HG02884 (cell line): Measurements from ENCODE around the gene IPO13.
A peak's percentile ranks its signal among the peaks of the same experiment; 100 is the strongest.

Source experiments
- ATAC-seq: cut with Tn5 transposase; IDR thresholded peaks from one replicate; pipeline ENCODE4 v1.9.1; 2021; ENCODE audit warnings: mild to moderate bottlenecking, moderate library complexity; ENCODE audit not compliant: unreplicated experiment

IPO13 gene

GRCh38 chr1:43971336-43971980 is 24.7 kb downstream of the IPO13 start:
- ATAC-seq = no peak

GRCh38 chr1:43973981-43974442 is 27.3 kb downstream of the IPO13 start:
- ATAC-seq = no peak

DNA sequence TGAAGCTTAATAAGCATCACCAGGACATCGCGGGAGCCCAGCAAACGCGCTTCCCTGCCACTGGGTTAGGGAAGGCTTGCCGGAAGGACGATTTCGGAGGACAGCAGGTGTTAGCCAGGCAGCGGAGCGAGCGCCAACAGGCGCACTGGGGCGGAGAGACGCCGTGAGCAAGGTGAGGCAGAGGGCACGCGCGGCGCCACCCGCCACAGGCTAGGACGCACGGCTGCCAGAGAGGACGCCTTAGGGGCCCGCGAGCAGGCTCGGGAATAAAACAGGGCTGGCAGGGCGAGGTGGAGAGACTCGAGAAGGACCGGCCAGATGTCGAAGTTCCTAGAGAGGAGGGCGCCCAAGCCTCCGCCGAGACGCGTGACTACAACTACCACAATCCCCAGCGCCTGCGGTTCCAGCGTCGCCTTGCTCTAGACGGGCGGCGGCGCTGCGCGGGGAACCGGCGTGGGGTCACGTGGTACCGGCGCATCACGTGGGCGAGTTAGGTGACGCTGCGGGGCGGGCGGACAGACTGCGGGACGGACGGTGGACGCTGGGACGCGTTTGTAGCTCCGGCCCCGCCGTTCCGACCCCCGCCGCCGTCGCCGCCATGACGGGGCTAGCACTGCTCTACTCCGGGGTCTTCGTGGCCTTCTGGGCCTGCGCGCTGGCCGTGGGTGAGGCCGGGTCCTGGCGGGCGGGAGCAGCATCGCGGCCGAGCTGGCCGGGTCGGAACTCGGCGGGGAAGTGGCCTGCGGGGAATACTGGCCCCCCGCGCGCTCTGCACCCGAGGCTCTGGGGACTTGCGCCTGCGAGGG is 27.9 kb downstream of the IPO13 start, which contains the start of gene ATP6V0B:
Gene ATP6V0B (plus strand): TSS at position 518 of the 806 bp plus-strand sequence. CDS start 81 bp downstream, at position 599.
- peak; percentile 60 for ATAC-seq

GRCh38 chr1:43975249-43975961 is 28.7 kb downstream of the IPO13 start:
- ATAC-seq = no peak

- ATAC-seq = no peak
Measured at GRCh38 chr1:43976045-43976444, 29.3 kb downstream of the IPO13 start.

DNA sequence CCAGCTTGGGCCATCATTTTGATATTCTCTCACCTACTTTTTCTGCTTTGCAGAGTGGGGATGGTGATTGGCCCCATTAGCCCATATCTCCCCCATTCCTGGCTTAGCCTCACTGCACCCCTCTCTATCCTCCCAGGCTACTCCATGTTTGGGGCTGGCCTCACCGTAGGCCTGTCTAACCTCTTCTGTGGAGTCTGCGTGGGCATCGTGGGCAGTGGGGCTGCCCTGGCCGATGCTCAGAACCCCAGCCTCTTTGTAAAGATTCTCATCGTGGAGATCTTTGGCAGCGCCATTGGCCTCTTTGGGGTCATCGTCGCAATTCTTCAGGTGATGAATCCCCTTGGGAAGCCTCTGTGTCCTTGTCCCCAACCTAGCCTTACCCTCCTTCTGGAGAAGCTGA is 30.1 kb downstream of the IPO13 start:
- ATAC-seq = no peak

GRCh38 chr1:43977376-43978263 is 30.9 kb downstream of the IPO13 start:
- no peak for ATAC-seq

DNA sequence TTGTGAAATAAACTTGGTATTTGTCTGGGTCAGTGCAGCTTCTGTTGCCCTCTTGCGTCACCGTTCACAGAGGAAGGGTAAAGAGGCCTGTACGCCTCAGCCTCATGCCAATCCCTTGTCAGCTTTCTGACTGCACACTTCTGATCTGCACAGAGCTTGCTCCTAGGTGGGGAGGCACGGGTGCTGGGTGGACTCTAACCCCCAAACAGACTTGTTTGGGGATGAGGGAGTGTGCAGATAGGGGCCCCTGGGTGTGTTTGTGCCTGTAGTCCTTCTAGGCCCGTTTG is 31.5 kb downstream of the IPO13 start:
- no peak for ATAC-seq

DNA sequence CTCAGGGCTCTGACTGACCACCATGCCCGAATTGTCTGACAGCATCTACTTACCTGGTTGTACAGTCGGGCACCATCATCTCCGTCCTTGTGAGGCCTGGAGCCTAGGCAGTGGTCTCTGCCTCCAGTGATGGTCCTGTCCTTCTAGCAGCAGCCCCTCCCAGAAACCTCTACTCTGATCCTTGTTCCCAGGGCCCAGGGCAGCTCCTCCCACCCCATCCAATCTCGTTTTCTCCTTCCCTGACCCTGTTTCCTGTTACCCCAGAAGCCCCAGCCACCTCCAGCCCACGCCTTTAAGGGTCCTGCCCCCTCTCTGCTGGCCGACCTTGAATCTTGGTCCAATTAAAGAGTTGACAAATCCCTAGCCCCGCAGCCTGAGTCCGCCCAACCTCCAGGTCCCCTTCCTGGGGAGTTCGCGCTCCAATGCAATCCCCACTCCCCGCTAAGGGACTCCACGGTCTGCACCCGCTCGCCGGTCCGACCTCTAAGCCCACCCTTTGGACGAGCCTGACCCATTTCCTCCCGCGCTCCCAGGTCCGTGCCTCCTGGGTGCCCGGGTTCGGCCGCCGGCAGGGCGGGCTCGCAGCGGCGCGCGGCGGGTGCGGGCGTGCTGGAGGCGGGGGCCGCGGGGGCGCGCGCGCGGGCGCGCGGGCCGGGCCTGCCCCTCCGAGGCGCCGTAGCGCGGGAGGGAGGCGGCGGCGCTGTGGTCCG is 32.0 kb downstream of the IPO13 start, which contains the start of gene B4GALT2:
Gene B4GALT2 (plus strand): TSS at position 660 of the 710 bp plus-strand sequence. CDS start 1,951 bp downstream, outside the sequence.
- no peak for ATAC-seq

DNA sequence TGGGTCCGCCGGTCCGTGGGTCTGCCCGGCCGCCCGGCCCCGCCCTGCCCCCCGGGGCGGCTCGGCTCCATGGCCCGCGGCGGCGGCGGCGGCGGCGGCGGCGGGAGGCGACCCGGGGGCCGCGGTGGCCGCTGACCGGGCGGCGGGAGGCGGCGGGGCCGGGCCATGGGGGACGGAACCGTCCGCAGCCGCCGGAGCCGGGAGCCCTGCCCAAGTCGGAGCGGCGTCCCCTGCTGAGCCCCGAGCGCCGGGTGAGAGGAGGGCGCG is 32.4 kb downstream of the IPO13 start:
- no peak for ATAC-seq

GRCh38 chr1:43979528-43980254 is 32.9 kb downstream of the IPO13 start:
- ATAC-seq = no peak

- no peak for ATAC-seq
Measured at GRCh38 chr1:43980255-43981134, 33.7 kb downstream of the IPO13 start.

- ATAC-seq = no peak
Measured at GRCh38 chr1:43981135-43981491, 34.4 kb downstream of the IPO13 start.

DNA sequence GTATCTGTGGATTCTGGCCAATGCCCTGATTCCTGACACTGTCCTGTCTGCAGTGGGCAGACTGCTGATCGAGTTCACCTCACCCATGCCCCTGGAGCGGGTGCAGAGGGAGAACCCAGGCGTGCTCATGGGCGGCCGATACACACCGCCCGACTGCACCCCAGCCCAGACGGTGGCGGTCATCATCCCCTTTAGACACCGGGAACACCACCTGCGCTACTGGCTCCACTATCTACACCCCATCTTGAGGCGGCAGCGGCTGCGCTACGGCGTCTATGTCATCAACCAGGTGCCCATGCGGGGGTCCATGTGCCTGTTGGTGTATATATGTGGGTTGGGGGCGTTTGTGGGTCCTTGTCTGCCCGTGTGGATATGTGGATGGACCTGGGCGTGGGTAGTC is 34.9 kb downstream of the IPO13 start:
- no peak for ATAC-seq

GRCh38 chr1:43982241-43982640 is 35.5 kb downstream of the IPO13 start:
- ATAC-seq = no peak

DNA sequence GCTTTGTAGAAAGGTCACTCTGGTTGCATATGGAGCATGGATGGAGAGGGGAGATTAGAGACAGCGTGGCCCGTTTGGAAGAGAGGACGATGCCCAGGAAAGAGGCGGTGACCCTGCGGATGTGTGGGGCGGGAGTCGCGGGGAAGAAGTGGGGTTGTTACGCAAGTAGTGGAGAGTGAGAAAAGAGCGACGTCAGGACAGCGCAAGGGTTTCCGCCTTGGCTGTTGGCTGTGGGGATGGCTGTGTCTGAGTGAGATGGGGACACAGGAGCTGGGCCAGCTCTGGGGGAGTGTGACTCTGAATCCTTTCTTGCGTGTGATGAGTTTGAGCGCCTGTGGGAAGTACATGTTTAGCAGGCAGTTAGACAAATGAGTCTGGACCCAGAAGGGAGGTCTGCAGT is 36.1 kb downstream of the IPO13 start:
- ATAC-seq = no peak

DNA sequence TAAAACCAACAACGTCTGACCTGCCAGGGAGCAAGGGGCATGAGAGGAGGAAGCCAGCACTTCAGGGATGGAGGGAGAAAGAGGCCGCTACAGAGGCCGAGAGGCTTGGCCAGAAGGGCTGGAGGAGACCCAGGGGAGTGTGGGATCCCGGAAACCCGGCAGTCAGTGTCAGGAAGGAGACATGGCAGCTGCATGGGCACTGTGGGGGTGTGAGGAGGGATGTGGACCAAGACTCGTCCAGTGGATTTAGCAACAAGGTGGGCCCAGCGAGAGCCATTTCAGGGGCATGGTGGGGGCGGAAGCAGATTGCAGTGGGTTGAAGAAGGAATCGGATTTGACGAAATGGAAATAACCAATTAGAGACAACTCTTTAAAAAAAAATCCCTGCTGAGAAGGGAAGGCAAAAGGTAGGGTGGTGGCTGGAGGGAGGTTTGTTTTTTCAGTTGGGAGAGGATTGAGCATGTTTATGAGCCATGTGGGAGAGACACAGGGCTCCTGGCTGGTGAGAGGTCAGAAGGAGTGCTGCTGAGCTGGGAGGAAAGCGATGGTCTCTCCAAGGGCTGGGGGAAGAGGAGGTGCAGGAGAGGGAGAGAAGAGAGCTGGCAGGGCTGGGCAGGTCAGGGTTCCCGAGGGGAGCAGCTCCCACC is 36.6 kb downstream of the IPO13 start:
- no peak for ATAC-seq

GRCh38 chr1:43984855-43985254 is 38.1 kb downstream of the IPO13 start:
- ATAC-seq = no peak
